IPS-NIHi11 (cell line): ENCODE data around the gene SCN4A.
A peak's percentile ranks its signal among the peaks of the same experiment; 100 is the strongest.

Experiments
- DNase-seq: peaks from one replicate; pipeline ENCODE4 v3.0.0; 2012; ENCODE audit warnings: mixed read lengths, low spot score

Gene SCN4A

GRCh38 chr17:64001763-64002529, 29.2 kb upstream of the SCN4A start:
- no peak for DNase-seq

- no peak for DNase-seq
These were observed 28.4 kb upstream of the SCN4A start for GRCh38 chr17:64001091-64001579.

GRCh38 chr17:63999680-64000531, 27.2 kb upstream of the SCN4A start:
- DNase-seq: no peak

GRCh38 chr17:63998721-63999679, 26.3 kb upstream of the SCN4A start:
- no peak for DNase-seq

GRCh38 chr17:63998050-63998720, 25.5 kb upstream of the SCN4A start, which contains the start of gene PRR29:
TSS of gene PRR29 (plus strand) at chr17:63998351. CDS start at chr17:63998365, 14 bp downstream.
- DNase-seq: peak; percentile 97

GRCh38 chr17:63997341-63998048, 24.8 kb upstream of the SCN4A start:
- DNase-seq: no peak

- DNase-seq: no peak
These were observed 23.9 kb upstream of the SCN4A start for GRCh38 chr17:63996430-63997182.

GRCh38 chr17:63995626-63996025, 22.9 kb upstream of the SCN4A start:
- DNase-seq: no peak

GRCh38 chr17:63993368-63993985, 20.8 kb upstream of the SCN4A start:
- no peak for DNase-seq

GRCh38 chr17:63991611-63992010, 18.9 kb upstream of the SCN4A start:
- DNase-seq: no peak

GRCh38 chr17:63989622-63990345, 17.1 kb upstream of the SCN4A start:
- no peak for DNase-seq

GRCh38 chr17:63988741-63989621, 16.3 kb upstream of the SCN4A start:
- peak; percentile 56 for DNase-seq

GRCh38 chr17:63988127-63988478, 15.4 kb upstream of the SCN4A start:
- no peak for DNase-seq

- no peak for DNase-seq
These were observed 14.8 kb upstream of the SCN4A start for GRCh38 chr17:63987221-63988126.

GRCh38 chr17:63986821-63987220, 14.1 kb upstream of the SCN4A start:
- DNase-seq: no peak

GRCh38 chr17:63985387-63986140, 12.8 kb upstream of the SCN4A start:
- no peak for DNase-seq
